DLD1 (cell line): Measurements from ENCODE around the gene RNF220.
"Not testable (repeated sequence)": the region's sequence is repeated elsewhere in the genome, so short reads cannot be mapped to it uniquely, and the experiment has no call there.

Experiments used
- in situ Hi-C: cut with HindIII; loops from 2 replicates; pipeline ENCODE4 v1.10.0; 2017; ENCODE audit warnings: low sequenced_read_pairs

The RNF220 gene

GRCh38 chr1:44544960-44545359 lies 139.9 kb downstream of the RNF220 start:
- in situ Hi-C loops: no loop called here

- in situ Hi-C loops: no loop called here
These were observed 140.9 kb downstream of the RNF220 start for GRCh38 chr1:44545961-44546360.

GRCh38 chr1:44546403-44547053 lies 141.5 kb downstream of the RNF220 start:
- in situ Hi-C loops: no loop called here

- in situ Hi-C loops: no loop called here
These were observed 142.3 kb downstream of the RNF220 start for GRCh38 chr1:44547361-44547760.

GRCh38 chr1:44547837-44548236 lies 142.8 kb downstream of the RNF220 start:
- in situ Hi-C loops: no loop called here

- in situ Hi-C loops: no loop called here
These were observed 144.5 kb downstream of the RNF220 start for GRCh38 chr1:44549510-44549909.

- in situ Hi-C loops: no loop called here
These were observed 148.2 kb downstream of the RNF220 start for GRCh38 chr1:44553127-44553758.

- in situ Hi-C loops: no loop called here
These were observed 148.7 kb downstream of the RNF220 start for GRCh38 chr1:44553771-44554170.

GRCh38 chr1:44554706-44555105 lies 149.7 kb downstream of the RNF220 start:
- in situ Hi-C loops: no loop called here

GRCh38 chr1:44557778-44558177 lies 152.7 kb downstream of the RNF220 start:
- in situ Hi-C loops: no loop called here

- in situ Hi-C loops: no loop called here
These were observed 153.8 kb downstream of the RNF220 start for GRCh38 chr1:44558883-44559282.

- in situ Hi-C loops: no loop called here
These were observed 154.3 kb downstream of the RNF220 start for GRCh38 chr1:44559330-44559729.

GRCh38 chr1:44559913-44560312 lies 154.9 kb downstream of the RNF220 start:
- in situ Hi-C loops: no loop called here

GRCh38 chr1:44560696-44561095 lies 155.6 kb downstream of the RNF220 start:
- in situ Hi-C loops: not testable (repeated sequence)

GRCh38 chr1:44565259-44565750 lies 160.2 kb downstream of the RNF220 start:
- in situ Hi-C loops: no loop called here

GRCh38 chr1:44565833-44566232 lies 160.8 kb downstream of the RNF220 start:
- in situ Hi-C loops: no loop called here

- in situ Hi-C loops: no loop called here
These were observed 161.4 kb downstream of the RNF220 start for GRCh38 chr1:44566281-44567046.

- in situ Hi-C loops: no loop called here
These were observed 163.3 kb downstream of the RNF220 start for GRCh38 chr1:44568128-44568900.

- in situ Hi-C loops: no loop called here
These were observed 164.4 kb downstream of the RNF220 start for GRCh38 chr1:44569491-44569890.

- in situ Hi-C loops: no loop called here
These were observed 166.9 kb downstream of the RNF220 start for GRCh38 chr1:44571712-44572571.
